Ovary (tissue), 9 donors: Measurements from ENCODE around the gene PIK3R1. TPM values are rescaled to one million over a fixed set of nuclear protein-coding genes. Genes with fewer than 3 reads are reported as not detected.

Experiments used
- DNase-seq, 5 donors: peaks; one replicate each; pipeline ENCODE4 v3.0.0-alpha.2; 2019 to 2020
- H3K27ac ChIP-seq, 2 donors: fragments of 200-600 bp; one replicate each; pipeline versions ENCODE4 v1.5.1 to v1.8.0; 2019 to 2022
- H3K27me3 ChIP-seq: fragments of 200-600 bp; one replicate; pipeline ENCODE4 v1.8.0; 2022
- H3K36me3 ChIP-seq: fragments of 200-600 bp; sonication (generic); one replicate; pipeline ENCODE4 v1.5.1; 2019
- H3K4me1 ChIP-seq: one replicate; pipeline ENCODE4 v1.8.1; 2013; ENCODE audit warnings: mild to moderate bottlenecking, moderate library complexity; ENCODE audit not compliant: insufficient read depth
- H3K4me3 ChIP-seq: fragments of 200-600 bp; sonication (generic); one replicate; pipeline ENCODE4 v1.5.1; 2017
- H3K9me3 ChIP-seq, 2 donors: fragments of 200-600 bp in 1 of 2; sonication (generic) in 1 of 2; one replicate each; pipeline versions ENCODE4 v1.5.1 to v1.8.1; 2013 to 2019; ENCODE audit warnings: mild to moderate bottlenecking in 1 of 2, moderate library complexity in 1 of 2
- EP300 ChIP-seq: sonication (generic); formaldehyde crosslinking; IDR thresholded peaks from one replicate; pipeline ENCODE4 v1.6.1; 2017; ENCODE audit warnings: antibody characterized with exemption
- POLR2A ChIP-seq: fragments of 450-650 bp; IDR thresholded peaks from one replicate; pipeline ENCODE4 v1.6.1; 2017; ENCODE audit warnings: antibody characterized with exemption, mild to moderate bottlenecking, moderate library complexity
- WGBS, 3 donors: extraction: QIAGEN DNeasy Blood & Tissue Kit in 1 of 3; methylation state at CpG; one replicate each; pipeline versions ENCODE4 v1.1.5 to v1.1.7; 2013 to 2017; 5-methylcytosine and 5-hydroxymethylcytosine counted together
- intact Hi-C, 4 donors: fragments of 100-400 bp; cut with DNase I; formaldehyde crosslinking; loops; one replicate each; pipeline versions ENCODE4 v1.11.0 to v1.15.1; 2022 to 2023
- polyA plus RNA-seq, 2 donors: library from polyadenylated mRNA; stranded (reverse); fragments of 200-250 nt in 1 of 2; fragments of 350-450 nt in 1 of 2; fragmentation: Illumina TruSeq in 1 of 2; extraction: RNeasy Lipid Tissue Mini Kit (QIAGEN cat#74804) in 1 of 2; gene quantifications; one replicate each; pipeline ENCODE4 v1.2.3, GENCODE V29; 2013 to 2014
- total RNA-seq, 7 donors: library from RNA; depleted of rRNA in 2 of 7; stranded (reverse); fragments of >200 nt in 2 of 7; fragmentation: NEBNext Ultra II Directional in 3 of 7; extraction: Animal tissue kit (Norgen Biotek cat#: 25700) in 3 of 7; gene quantifications; one replicate each; pipeline versions ENCODE4 v1.1.0 to v1.2.4, GENCODE V29; 2016 to 2023
- TF ChIP-seq, protein P1 (sequence below), 3 donors: fragments of 450-650 bp in 2 of 3; fragments of 200-600 bp in 1 of 3; IDR thresholded peaks; one replicate each; pipeline versions ENCODE4 v1.5.1 to v1.8.0; 2016 to 2022; ENCODE audit warnings: antibody characterized with exemption in 3 of 3, mild to moderate bottlenecking in 1 of 3
- donor health status: DM: no; HTN: no; CAD: no; lungs with moderate emphysema.
- donor health status: DM: no; HTN: no; CAD: no.
- donor health status: Bipolar disorder and iron deficiency.
- donor health status: DM: yes; HTN: yes; CAD: no.
- donor health status: DM: no; HTN: no; CAD: no.
- donor health status: DM: yes; HTN: yes; CAD: no.

PIK3R1 gene
- total and polyA plus RNA-seq, 9 donors, result 25.2 to 206 (median 81.2) TPM

DNA sequence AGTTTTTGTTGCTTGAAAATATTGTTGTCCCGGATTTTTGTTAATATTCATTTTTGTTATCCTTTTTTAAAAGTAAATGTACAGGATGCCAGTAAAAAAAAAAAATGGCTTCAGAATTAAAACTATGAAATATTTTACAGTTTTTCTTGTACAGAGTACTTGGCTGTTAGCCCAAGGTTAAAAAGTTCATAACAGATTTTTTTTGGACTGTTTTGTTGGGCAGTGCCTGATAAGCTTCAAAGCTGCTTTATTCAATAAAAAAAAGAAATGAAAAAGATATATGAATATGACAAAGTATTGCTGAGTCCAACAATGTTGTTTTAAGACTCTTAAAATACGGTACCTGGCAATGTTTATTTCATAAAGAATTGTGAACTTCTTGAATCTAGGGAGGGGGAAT is 82.9 kb downstream of the PIK3R1 start:
- Histone ChIP-seq H3K9me3 (no peaks in the 10 kb centered on the region), H3K4me3 (no peak overlapping the region), H3K27ac (no peak overlapping the region), H3K36me3 (no peaks in the 10 kb centered on the region), H3K27me3 (no peaks in the 10 kb centered on the region), H3K4me1 (no peaks in the 10 kb centered on the region)
- no peak for DNase-seq
- no peak for TF ChIP-seq EP300
- TF ChIP-seq POLR2A, result no peak
- TF ChIP-seq, protein P1, sequence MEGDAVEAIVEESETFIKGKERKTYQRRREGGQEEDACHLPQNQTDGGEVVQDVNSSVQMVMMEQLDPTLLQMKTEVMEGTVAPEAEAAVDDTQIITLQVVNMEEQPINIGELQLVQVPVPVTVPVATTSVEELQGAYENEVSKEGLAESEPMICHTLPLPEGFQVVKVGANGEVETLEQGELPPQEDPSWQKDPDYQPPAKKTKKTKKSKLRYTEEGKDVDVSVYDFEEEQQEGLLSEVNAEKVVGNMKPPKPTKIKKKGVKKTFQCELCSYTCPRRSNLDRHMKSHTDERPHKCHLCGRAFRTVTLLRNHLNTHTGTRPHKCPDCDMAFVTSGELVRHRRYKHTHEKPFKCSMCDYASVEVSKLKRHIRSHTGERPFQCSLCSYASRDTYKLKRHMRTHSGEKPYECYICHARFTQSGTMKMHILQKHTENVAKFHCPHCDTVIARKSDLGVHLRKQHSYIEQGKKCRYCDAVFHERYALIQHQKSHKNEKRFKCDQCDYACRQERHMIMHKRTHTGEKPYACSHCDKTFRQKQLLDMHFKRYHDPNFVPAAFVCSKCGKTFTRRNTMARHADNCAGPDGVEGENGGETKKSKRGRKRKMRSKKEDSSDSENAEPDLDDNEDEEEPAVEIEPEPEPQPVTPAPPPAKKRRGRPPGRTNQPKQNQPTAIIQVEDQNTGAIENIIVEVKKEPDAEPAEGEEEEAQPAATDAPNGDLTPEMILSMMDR (IDR thresholded peaks at IDR 0.05), result no peak
- 11 to 29% (median 27%) methylated on average over 2 of the region's 2 CpGs for WGBS, 3 donors
- intact Hi-C loops, result no loop called here

DNA sequence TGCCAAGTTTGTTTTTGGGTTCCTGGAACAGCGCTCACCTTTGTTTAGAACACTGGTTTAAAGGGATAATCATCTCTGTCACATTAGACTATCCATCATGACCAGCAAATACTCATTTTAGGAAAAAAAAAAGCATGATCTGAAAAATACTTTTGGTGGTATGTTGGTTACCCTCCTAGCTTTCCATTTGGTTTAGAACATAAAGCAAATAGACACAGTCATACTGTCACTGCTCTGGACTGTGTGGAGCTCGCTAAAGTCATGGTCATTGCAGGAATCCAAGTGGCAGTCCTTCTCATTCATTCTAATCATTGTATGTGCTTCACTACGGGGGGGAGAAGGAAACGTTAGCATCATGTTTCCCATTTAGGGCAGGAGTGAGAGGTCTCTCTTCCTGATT is 83.5 kb downstream of the PIK3R1 start:
- Histone ChIP-seq H3K36me3 (no peaks in the 10 kb centered on the region), H3K9me3 (no peaks in the 10 kb centered on the region), H3K27me3 (no peaks in the 10 kb centered on the region), H3K4me3 (no peak overlapping the region), H3K27ac (no peak overlapping the region), H3K4me1 (no peaks in the 10 kb centered on the region)
- intact Hi-C loops, result no loop called here
- no peak for DNase-seq
- TF ChIP-seq, protein P1 (IDR thresholded peaks at IDR 0.05), result no peak
- no peak for TF ChIP-seq POLR2A
- WGBS, 3 donors, result 55 to 64% (median 58%) methylated on average over 4 of the region's 4 CpGs

DNA sequence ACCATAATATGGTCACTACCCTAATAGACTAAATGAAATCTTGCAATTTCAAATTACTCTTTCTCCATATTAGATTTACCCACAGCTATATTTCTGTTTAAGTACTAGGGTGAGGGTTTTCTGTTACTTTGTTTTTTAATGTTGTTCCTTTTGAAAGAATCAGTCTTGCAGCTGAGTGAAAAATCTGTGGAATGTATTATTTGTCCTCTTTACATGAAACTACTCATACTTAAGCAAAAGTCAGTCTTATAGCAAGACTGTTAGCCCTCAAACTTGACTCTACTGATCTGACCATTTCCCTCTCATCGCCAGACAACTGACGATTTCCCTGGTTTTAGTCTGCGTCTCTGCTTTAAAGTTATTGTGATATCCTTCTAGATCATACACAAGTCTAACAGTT is 84.0 kb downstream of the PIK3R1 start:
- TF ChIP-seq EP300 (no peak), POLR2A (no peak)
- TF ChIP-seq, protein P1 (IDR thresholded peaks at IDR 0.05), result no peak
- Histone ChIP-seq H3K4me1 (no peaks in the 10 kb centered on the region), H3K4me3 (no peak overlapping the region), H3K9me3 (no peaks in the 10 kb centered on the region), H3K27me3 (no peaks in the 10 kb centered on the region), H3K27ac (no peak overlapping the region), H3K36me3 (no peaks in the 10 kb centered on the region)
- intact Hi-C loops, result no loop called here
- DNase-seq, result no peak
- 87 to 93% (median 92%) methylated on average over 3 of the region's 3 CpGs for WGBS, 3 donors

DNA sequence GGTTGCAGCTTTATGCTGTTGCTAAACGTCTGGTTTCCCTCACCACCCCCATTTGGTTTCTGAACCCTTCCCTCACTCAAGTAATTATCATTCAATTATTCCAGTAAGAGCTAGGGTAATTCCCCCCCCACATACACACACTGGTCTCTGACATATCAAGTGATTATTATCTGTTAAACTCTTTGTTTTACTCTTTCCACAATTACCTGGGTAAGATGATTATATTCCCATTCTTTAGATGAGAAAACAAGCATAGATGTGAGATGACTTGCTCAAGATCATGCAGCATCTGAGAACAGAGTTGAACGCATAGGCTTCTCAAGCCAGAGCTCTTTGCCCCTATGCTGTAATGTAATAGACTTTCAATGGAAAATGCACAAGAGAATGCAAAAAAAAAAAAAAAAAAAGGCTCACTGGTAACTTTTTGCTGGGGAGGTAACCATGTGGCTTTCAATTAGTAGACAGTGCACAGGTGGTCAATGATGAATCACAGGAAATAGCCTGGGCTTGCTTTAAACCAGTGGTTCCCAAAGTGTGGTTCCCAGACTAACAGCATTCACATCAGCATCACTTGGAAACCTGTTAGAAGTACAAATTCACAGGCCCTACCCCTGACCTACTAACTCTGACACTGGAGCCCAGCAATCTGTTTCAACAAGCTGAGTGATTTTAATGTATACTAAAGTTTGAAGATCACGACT is 87.6 kb downstream of the PIK3R1 start:
- WGBS, 3 donors, result 76 to 78% (median 76%) methylated on average over 3 of the region's 3 CpGs
- H3K36me3 ChIP-seq, result no peaks in the 10 kb centered on the region
- no peak overlapping the region for H3K4me3 ChIP-seq
- no peak overlapping the region for H3K27ac ChIP-seq
- H3K9me3 ChIP-seq, result no peaks in the 10 kb centered on the region
- no peaks in the 10 kb centered on the region for H3K4me1 ChIP-seq
- DNase-seq, result no peak
- TF ChIP-seq EP300, result no peak
- TF ChIP-seq POLR2A, result no peak
- TF ChIP-seq, protein P1 (IDR thresholded peaks at IDR 0.05), result no peak
- no peaks in the 10 kb centered on the region for H3K27me3 ChIP-seq
- intact Hi-C loops, result no loop called here
